K562 (cell line): ENCODE data around the gene POLR2J. TPM values are rescaled to one million over a fixed set of nuclear protein-coding genes. Genes with fewer than 3 reads are reported as not detected.

Source experiments
- AFF4 ChIP-seq: sonication (generic); formaldehyde crosslinking; IDR thresholded peaks from 2 replicates; pipeline ENCODE4 v1.8.0; 2023; ENCODE audit warnings: mild to moderate bottlenecking, missing genetic modification reagents
- CCNT2 ChIP-seq: IDR thresholded peaks from 2 replicates; pipeline ENCODE4 v1.6.1; 2011; ENCODE audit warnings: borderline replicate concordance, low read depth, mild to moderate bottlenecking, moderate library complexity, mixed read lengths, low read length; ENCODE audit not compliant: insufficient read length; ENCODE audit errors: extremely low read depth
- CREB3 ChIP-seq: fragments of 450-650 bp; conservative IDR thresholded peaks from 2 replicates; pipeline ENCODE4 v1.6.1; 2016; ENCODE audit warnings: missing genetic modification characterization, low read depth, mild to moderate bottlenecking, missing compliant biosample characterization, moderate library complexity
- HMGN3 ChIP-seq: IDR thresholded peaks from 2 replicates; pipeline ENCODE4 v1.6.1; 2011; ENCODE audit warnings: borderline replicate concordance, low read depth, mild to moderate bottlenecking, mixed read lengths, low read length; ENCODE audit not compliant: insufficient read length; ENCODE audit errors: extremely low read depth
- ILF3 ChIP-seq: fragments of 450-650 bp; IDR thresholded peaks from 2 replicates; pipeline ENCODE4 v1.6.1; 2018; ENCODE audit warnings: antibody characterized with exemption, mild to moderate bottlenecking, moderate library complexity, borderline replicate concordance
- KLF6 ChIP-seq: fragments of 250-450 bp; sonication (Bioruptor Pico); IDR thresholded peaks from 2 replicates; pipeline ENCODE4 v1.4.0; 2020; ENCODE audit warnings: mild to moderate bottlenecking, moderate library complexity, borderline replicate concordance
- PHTF2 ChIP-seq: fragments of 250-450 bp; sonication (Bioruptor Pico); IDR thresholded peaks from 2 replicates; pipeline ENCODE4 v1.5.0; 2021; ENCODE audit warnings: mild to moderate bottlenecking
- POLR2H ChIP-seq: IDR thresholded peaks from 2 replicates; pipeline ENCODE4 v1.6.1; 2016; ENCODE audit warnings: missing genetic modification characterization, low read depth, mild to moderate bottlenecking, control low read depth, missing compliant biosample characterization, moderate library complexity
- PRMT5 ChIP-seq: sonication (generic); formaldehyde crosslinking; IDR thresholded peaks from 2 replicates; pipeline ENCODE4 v1.5.0; 2020; ENCODE audit warnings: missing genetic modification reagents
- RREB1 ChIP-seq: fragments of 250-450 bp; sonication (Bioruptor Pico); IDR thresholded peaks from 2 replicates; pipeline ENCODE4 v1.4.0; 2020
- SIX5 ChIP-seq, 2 experiments: IDR thresholded peaks; 2 replicates each; pipeline ENCODE4 v1.6.1; 2011; ENCODE audit warnings: low read length in 2 of 2, borderline replicate concordance in 1 of 2, low read depth in 1 of 2, mild to moderate bottlenecking in 1 of 2, moderate library complexity in 1 of 2; ENCODE audit not compliant: insufficient read depth in 1 of 2
- SNAPC5 ChIP-seq: fragments of 250-450 bp; sonication (Bioruptor Pico); IDR thresholded peaks from 2 replicates; pipeline ENCODE4 v1.8.0; 2021; ENCODE audit warnings: moderate library complexity, mild to moderate bottlenecking, inconsistent platforms
- ZNF445 ChIP-seq: fragments of 250-450 bp; sonication (Bioruptor Pico); IDR thresholded peaks from 2 replicates; pipeline ENCODE4 v1.4.0; 2020; ENCODE audit warnings: low read depth, mild to moderate bottlenecking, moderate library complexity
- polyA plus RNA-seq, 8 experiments: library from polyadenylated mRNA; depleted of rRNA in 4 of 8; stranded (reverse) in 5 of 8; unstranded in 3 of 8; fragments of >200 nt; fragmentation: Nextera tagmentation in 2 of 8; fragmentation: Illumina TruSeq in 1 of 8; extraction: Ambion mirVana in 2 of 8; extraction: Trizol in 1 of 8; gene quantifications; 2 replicates each; pipeline versions ENCODE4 v1.2.1 to v1.2.3, GENCODE V29; 2011 to 2014; ENCODE audit warnings: inconsistent platforms in 1 of 8, missing spikeins in 1 of 8
- total RNA-seq, 7 experiments: library from RNA; depleted of rRNA in 6 of 7; stranded (reverse); fragments of >200 nt in 6 of 7; fragmentation: Illumina TruSeq in 2 of 7; extraction: Trizol in 2 of 7; gene quantifications; 2 replicates each; pipeline versions ENCODE4 v1.2.1 to v1.2.3, GENCODE V29; 2011 to 2021; ENCODE audit warnings: low replicate concordance in 1 of 7

Gene POLR2J
- total and polyA plus RNA-seq, 9 of the 15 experiments (the other 6 are each of a cell fraction or from before 2014, with no cell fraction given) = 32.3 to 220 (median 113) TPM

- TF ChIP-seq RREB1 (CRISPR knock-in tag) (peak; percentile 16; the same call in 1 of the 2 replicates), PHTF2 (CRISPR knock-in tag) (no peak), HMGN3 (peak; percentile 13), ZNF445 (no peak), POLR2H (no peak), CCNT2 (peak; percentile 31), SNAPC5 (CRISPR knock-in tag) (no peak), SIX5 (IDR thresholded peaks at IDR 0.05; ENCODE audit: borderline replicate concordance in 1 of 2, insufficient read depth in 1 of 2, low read depth in 1 of 2, low read length in 2 of 2) (no peak), PRMT5 (CRISPR knock-in tag) (no peak), KLF6 (no peak), CREB3 (tag) (no peak), ILF3 (no peak), AFF4 (CRISPR knock-in tag) (0 out of 2 replicates have a peak, but pooled peaks have one; percentile 30)
Observed at GRCh38 chr7:102433219-102434038, 45.3 kb downstream of the POLR2J start, which contains the start of gene ORAI2 (continued).
